ENCODE measurements around the gene KCND3. TPM values are rescaled to one million over a fixed set of nuclear protein-coding genes. Genes with fewer than 3 reads are reported as not detected.

The KCND3 gene
- total and polyA plus RNA-seq, 4 donors: 1.0 to 27.1 (median 6.1) TPM

DNA sequence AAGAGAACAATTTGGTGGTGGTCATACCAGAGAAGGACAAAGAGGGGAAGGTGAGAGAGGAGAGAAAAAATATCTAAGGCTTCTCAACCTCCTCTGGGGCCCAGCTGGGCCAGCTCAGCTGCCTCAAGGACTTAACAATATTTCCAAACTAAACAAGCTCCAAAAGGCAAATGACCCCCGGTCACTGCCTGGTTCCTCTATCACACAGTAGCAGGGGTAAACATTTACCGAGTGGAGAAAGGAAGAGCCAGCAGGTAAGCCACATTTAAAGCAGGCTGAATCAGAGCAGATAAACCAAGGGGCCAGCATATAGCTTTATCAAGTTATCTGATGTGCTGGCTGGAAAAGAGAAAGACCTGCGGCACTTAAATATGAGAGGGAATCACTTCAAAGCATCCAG, 102.1 kb downstream of the KCND3 start:
- Histone ChIP-seq H3K27me3 (ENCODE audit: control insufficient read depth in 4 of 4, insufficient read depth in 4 of 4, low read length in 3 of 4) (no peaks in the 10 kb centered on the region), H3K27ac (ENCODE audit: low read depth in 1 of 2, low read length in 2 of 2) (peak overlapping the region; percentile 69 to 81), H3K9me3 (ENCODE audit: control insufficient read depth in 4 of 4, low read length in 3 of 4) (no peaks in the 10 kb centered on the region), H3K4me1 (ENCODE audit: control insufficient read depth in 4 of 4, insufficient read depth in 4 of 4, low read length in 3 of 4) (peaks cover 7 to 53% (median 31%) of the 10 kb centered on the region in 4 donors), H3K36me3 (ENCODE audit: control insufficient read depth in 4 of 4, insufficient read depth in 3 of 4, low read depth in 1 of 4, low read length in 3 of 4) (no peaks in the 10 kb centered on the region), H3K9ac (ENCODE audit: low read depth in 1 of 2, low read length in 2 of 2) (peak overlapping the region in 1 of 2 donors; percentile 88), H3K4me3 (ENCODE audit: low read depth in 1 of 3, low read length in 3 of 3) (no peak overlapping the region)
- WGBS: 26% methylated on average over 3 of the region's 3 CpGs
- TF ChIP-seq, protein P1, sequence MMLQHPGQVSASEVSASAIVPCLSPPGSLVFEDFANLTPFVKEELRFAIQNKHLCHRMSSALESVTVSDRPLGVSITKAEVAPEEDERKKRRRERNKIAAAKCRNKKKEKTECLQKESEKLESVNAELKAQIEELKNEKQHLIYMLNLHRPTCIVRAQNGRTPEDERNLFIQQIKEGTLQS (IDR thresholded peaks at IDR 0.05): no peak
- TF ChIP-seq TAF1 (conservative IDR thresholded peaks at IDR 0.05) (no peak), YY1 (IDR thresholded peaks at IDR 0.05) (no peak), FOXA1 (IDR thresholded peaks at IDR 0.05) (peak; percentile 41), HNF4G (IDR thresholded peaks at IDR 0.05) (no peak), EGR1 (IDR thresholded peaks at IDR 0.05; ENCODE audit: low read depth in 2 of 2) (peak in 1 of 2 donors; percentile 31), RXRA (IDR thresholded peaks at IDR 0.05) (peak; percentile 90 to 92), SP1 (IDR thresholded peaks at IDR 0.05) (peak; percentile 79), HNF4A (conservative IDR thresholded peaks at IDR 0.05) (no peak), MAX (IDR thresholded peaks at IDR 0.05) (no peak), CTCF (IDR thresholded peaks at IDR 0.05; ENCODE audit: low read depth, low read length, missing input control) (no peak), FOXA2 (IDR thresholded peaks at IDR 0.05) (peak; percentile 34), RAD21 (IDR thresholded peaks at IDR 0.05) (peak; percentile 36 to 55), GABPA (IDR thresholded peaks at IDR 0.05 in 1 of 2, conservative IDR thresholded peaks at IDR 0.05 in 1 of 2) (no peak), NR2F2 (IDR thresholded peaks at IDR 0.05) (peak; percentile 10), JUND (IDR thresholded peaks at IDR 0.05) (peak in 1 of 2 donors; percentile 43)
- TF ChIP-seq, protein P2, sequence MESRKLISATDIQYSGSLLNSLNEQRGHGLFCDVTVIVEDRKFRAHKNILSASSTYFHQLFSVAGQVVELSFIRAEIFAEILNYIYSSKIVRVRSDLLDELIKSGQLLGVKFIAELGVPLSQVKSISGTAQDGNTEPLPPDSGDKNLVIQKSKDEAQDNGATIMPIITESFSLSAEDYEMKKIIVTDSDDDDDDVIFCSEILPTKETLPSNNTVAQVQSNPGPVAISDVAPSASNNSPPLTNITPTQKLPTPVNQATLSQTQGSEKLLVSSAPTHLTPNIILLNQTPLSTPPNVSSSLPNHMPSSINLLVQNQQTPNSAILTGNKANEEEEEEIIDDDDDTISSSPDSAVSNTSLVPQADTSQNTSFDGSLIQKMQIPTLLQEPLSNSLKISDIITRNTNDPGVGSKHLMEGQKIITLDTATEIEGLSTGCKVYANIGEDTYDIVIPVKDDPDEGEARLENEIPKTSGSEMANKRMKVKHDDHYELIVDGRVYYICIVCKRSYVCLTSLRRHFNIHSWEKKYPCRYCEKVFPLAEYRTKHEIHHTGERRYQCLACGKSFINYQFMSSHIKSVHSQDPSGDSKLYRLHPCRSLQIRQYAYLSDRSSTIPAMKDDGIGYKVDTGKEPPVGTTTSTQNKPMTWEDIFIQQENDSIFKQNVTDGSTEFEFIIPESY (IDR thresholded peaks at IDR 0.05): peak; percentile 7
- TF ChIP-seq, protein P3, sequence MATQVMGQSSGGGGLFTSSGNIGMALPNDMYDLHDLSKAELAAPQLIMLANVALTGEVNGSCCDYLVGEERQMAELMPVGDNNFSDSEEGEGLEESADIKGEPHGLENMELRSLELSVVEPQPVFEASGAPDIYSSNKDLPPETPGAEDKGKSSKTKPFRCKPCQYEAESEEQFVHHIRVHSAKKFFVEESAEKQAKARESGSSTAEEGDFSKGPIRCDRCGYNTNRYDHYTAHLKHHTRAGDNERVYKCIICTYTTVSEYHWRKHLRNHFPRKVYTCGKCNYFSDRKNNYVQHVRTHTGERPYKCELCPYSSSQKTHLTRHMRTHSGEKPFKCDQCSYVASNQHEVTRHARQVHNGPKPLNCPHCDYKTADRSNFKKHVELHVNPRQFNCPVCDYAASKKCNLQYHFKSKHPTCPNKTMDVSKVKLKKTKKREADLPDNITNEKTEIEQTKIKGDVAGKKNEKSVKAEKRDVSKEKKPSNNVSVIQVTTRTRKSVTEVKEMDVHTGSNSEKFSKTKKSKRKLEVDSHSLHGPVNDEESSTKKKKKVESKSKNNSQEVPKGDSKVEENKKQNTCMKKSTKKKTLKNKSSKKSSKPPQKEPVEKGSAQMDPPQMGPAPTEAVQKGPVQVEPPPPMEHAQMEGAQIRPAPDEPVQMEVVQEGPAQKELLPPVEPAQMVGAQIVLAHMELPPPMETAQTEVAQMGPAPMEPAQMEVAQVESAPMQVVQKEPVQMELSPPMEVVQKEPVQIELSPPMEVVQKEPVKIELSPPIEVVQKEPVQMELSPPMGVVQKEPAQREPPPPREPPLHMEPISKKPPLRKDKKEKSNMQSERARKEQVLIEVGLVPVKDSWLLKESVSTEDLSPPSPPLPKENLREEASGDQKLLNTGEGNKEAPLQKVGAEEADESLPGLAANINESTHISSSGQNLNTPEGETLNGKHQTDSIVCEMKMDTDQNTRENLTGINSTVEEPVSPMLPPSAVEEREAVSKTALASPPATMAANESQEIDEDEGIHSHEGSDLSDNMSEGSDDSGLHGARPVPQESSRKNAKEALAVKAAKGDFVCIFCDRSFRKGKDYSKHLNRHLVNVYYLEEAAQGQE (IDR thresholded peaks at IDR 0.05): peak; percentile 51
- no peak for DNase-seq (ENCODE audit: low spot score)
